Breast epithelium (tissue), 3 donors: ENCODE measurements around the gene HEG1.

Experiments used
- POLR2A ChIP-seq: fragments of 450-650 bp; IDR thresholded peaks from one replicate; pipeline ENCODE4 v1.6.1; 2016; ENCODE audit warnings: antibody characterized with exemption, mild to moderate bottlenecking, moderate library complexity
- TF ChIP-seq, protein P1 (sequence below), 3 donors: fragments of 450-650 bp; IDR thresholded peaks; one replicate each; pipeline ENCODE4 v1.5.1; 2016 to 2017; ENCODE audit warnings: antibody characterized with exemption in 3 of 3, mild to moderate bottlenecking in 3 of 3, moderate library complexity in 3 of 3

DNA sequence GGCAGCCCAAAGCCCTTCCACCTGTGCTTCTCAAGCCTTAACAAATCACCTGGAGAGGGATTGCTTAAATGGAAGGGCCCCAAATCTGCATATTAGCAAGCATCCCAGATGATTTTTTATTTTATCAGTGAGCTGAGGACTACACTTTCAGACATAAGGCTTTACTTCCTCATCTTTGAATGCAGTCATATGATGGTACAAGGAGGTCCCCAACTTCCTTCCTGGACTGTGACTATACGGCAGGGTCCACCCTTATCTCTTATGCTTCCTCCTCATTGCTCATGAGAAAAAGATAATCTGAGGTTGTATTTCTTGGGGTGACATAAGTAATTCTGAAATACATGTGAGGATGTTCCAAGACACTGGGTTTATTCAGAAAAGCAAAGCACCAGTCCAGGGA lies 13.7 kb upstream of the HEG1 start:
- TF ChIP-seq POLR2A = no peak
- TF ChIP-seq, protein P1, sequence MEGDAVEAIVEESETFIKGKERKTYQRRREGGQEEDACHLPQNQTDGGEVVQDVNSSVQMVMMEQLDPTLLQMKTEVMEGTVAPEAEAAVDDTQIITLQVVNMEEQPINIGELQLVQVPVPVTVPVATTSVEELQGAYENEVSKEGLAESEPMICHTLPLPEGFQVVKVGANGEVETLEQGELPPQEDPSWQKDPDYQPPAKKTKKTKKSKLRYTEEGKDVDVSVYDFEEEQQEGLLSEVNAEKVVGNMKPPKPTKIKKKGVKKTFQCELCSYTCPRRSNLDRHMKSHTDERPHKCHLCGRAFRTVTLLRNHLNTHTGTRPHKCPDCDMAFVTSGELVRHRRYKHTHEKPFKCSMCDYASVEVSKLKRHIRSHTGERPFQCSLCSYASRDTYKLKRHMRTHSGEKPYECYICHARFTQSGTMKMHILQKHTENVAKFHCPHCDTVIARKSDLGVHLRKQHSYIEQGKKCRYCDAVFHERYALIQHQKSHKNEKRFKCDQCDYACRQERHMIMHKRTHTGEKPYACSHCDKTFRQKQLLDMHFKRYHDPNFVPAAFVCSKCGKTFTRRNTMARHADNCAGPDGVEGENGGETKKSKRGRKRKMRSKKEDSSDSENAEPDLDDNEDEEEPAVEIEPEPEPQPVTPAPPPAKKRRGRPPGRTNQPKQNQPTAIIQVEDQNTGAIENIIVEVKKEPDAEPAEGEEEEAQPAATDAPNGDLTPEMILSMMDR (IDR thresholded peaks at IDR 0.05) = no peak
